Spleen (tissue), 11 donors: Measurements from ENCODE around the gene SEC14L6. TPM values are rescaled to one million over a fixed set of nuclear protein-coding genes. Genes with fewer than 3 reads are reported as not detected.

Experiments used
- DNase-seq: peaks from one replicate; pipeline ENCODE4 v3.0.0-alpha.2; 2020
- H3K27ac ChIP-seq, 8 donors: fragments of 200-600 bp; sonication (generic) in 7 of 8; 1 replicate in 4 of 8; 2 replicates in 4 of 8; pipeline versions ENCODE4 v1.5.0 to v1.8.0; 2016 to 2021; ENCODE audit warnings: inconsistent platforms in 4 of 8, mild to moderate bottlenecking in 4 of 8, moderate library complexity in 1 of 8
- H3K27me3 ChIP-seq, 7 donors: fragments of 200-600 bp; sonication (generic) in 6 of 7; replicated peaks in 1 of 7; 1 replicate in 4 of 7; 2 replicates in 3 of 7; pipeline versions ENCODE4 v1.5.0 to v1.8.0; 2016 to 2021; ENCODE audit warnings: inconsistent platforms in 3 of 7, mild to moderate bottlenecking in 1 of 7
- H3K36me3 ChIP-seq, 6 donors: fragments of 200-600 bp; sonication (generic) in 5 of 6; 1 replicate in 4 of 6; 2 replicates in 2 of 6; pipeline versions ENCODE4 v1.5.0 to v1.8.0; 2016 to 2021; ENCODE audit warnings: inconsistent platforms in 2 of 6
- H3K4me1 ChIP-seq, 6 donors: fragments of 200-600 bp; sonication (generic) in 5 of 6; 1 replicate in 3 of 6; 2 replicates in 3 of 6; pipeline versions ENCODE4 v1.5.0 to v1.8.0; 2016 to 2021; ENCODE audit warnings: inconsistent platforms in 3 of 6
- H3K4me3 ChIP-seq, 8 donors: fragments of 200-600 bp; sonication (generic) in 7 of 8; 1 replicate in 4 of 8; 2 replicates in 4 of 8; pipeline versions ENCODE4 v1.5.0 to v1.8.0; 2016 to 2021; ENCODE audit warnings: inconsistent platforms in 4 of 8, mild to moderate bottlenecking in 4 of 8, moderate library complexity in 2 of 8
- H3K9me3 ChIP-seq, 8 donors: fragments of 200-600 bp; sonication (generic) in 7 of 8; 1 replicate in 4 of 8; 2 replicates in 4 of 8; pipeline versions ENCODE4 v1.5.0 to v1.8.0; 2016 to 2021; ENCODE audit warnings: inconsistent platforms in 4 of 8
- POLR2A ChIP-seq, 3 donors: fragments of 450-650 bp; IDR thresholded peaks; one replicate each; pipeline ENCODE4 v1.5.1; 2017; ENCODE audit warnings: antibody characterized with exemption in 3 of 3, mild to moderate bottlenecking in 1 of 3
- POLR2AphosphoS5 ChIP-seq, 3 donors: sonication (generic); formaldehyde crosslinking; IDR thresholded peaks; one replicate each; pipeline ENCODE4 v1.5.1; 2017; ENCODE audit warnings: antibody characterized with exemption in 3 of 3
- WGBS, 5 donors: extraction: QIAGEN DNeasy Blood & Tissue Kit in 3 of 5; methylation state at CpG; one replicate each; pipeline versions ENCODE4 v1.1.5 to v1.1.7; 2013 to 2018; 5-methylcytosine and 5-hydroxymethylcytosine counted together
- intact Hi-C: fragments of 100-400 bp; cut with DNase I; formaldehyde crosslinking; loops from one replicate; pipeline ENCODE4 v1.15.0; 2023; ENCODE audit warnings: low total_unique reads
- polyA plus RNA-seq, 3 donors: library from polyadenylated mRNA; stranded (reverse); fragments of 200-250 nt; gene quantifications; one replicate each; pipeline ENCODE4 v1.2.1, GENCODE V29; 2013
- total RNA-seq, 7 donors: library from RNA; depleted of rRNA in 3 of 7; stranded (reverse); fragments of >200 nt in 3 of 7; fragmentation: NEBNext Ultra II Directional in 4 of 7; extraction: Animal tissue kit (Norgen Biotek cat#: 25700) in 4 of 7; gene quantifications; one replicate each; pipeline versions ENCODE4 v1.1.0 to v1.2.1, GENCODE V29; 2016 to 2021
- TF ChIP-seq, protein P1 (sequence below), 11 experiments: fragments of 200-600 bp in 7 of 11; fragments of 450-650 bp in 4 of 11; sonication (generic) in 4 of 11; IDR thresholded peaks in 8 of 11; conservative IDR thresholded peaks in 3 of 11; 1 replicate in 7 of 11; 2 replicates in 4 of 11; pipeline versions ENCODE4 v1.4.0 to v1.8.0; 2016 to 2021; ENCODE audit warnings: antibody characterized with exemption in 11 of 11, inconsistent platforms in 4 of 11, mild to moderate bottlenecking in 1 of 11
- donor health status: healthy with polysubstance abuse.
- donor health status: DM: no; HTN: no; CAD: no; lungs with moderate emphysema.
- donor health status: DM: no; HTN: no; CAD: no.
- donor health status: Bipolar disorder and iron deficiency.
- donor health status: healthy.
- donor health status: DM: no; HTN: no; CAD: no.
- donor health status: DM: yes; HTN: yes; CAD: no.

The SEC14L6 gene
- total and polyA plus RNA-seq, 10 donors: 0.03 to 0.56 (median 0.17) TPM; not detected in 2

DNA sequence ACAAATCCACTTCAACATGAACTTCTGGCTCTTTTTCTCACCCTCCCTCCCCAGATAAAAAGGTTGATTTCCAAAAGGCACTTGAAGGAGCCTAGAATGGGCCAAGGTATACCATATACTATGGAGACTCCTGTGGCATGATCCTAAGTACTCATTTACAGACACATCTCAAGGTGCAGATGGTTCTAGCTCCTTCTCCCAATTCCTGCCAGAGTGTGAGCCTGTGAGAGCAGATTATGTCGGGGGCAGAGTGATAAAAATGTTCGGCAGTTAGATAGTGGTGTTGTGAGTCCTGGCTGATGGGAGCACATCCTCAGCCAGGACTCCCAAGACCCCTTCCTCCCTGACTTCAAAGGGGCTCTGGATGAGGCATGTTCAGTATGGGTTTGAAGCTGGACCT, 66.6 kb downstream of the SEC14L6 start:
- no peak overlapping the region for H3K27ac ChIP-seq
- peaks cover 0 to under 1% (median 0%) of the 10 kb centered on the region in 6 donors for H3K4me1 ChIP-seq
- H3K4me3 ChIP-seq: no peak overlapping the region
- no peaks in the 10 kb centered on the region for H3K9me3 ChIP-seq
- intact Hi-C loops: loop anchor here (10.0 kb wide), 1 partner anchor 215 kb away; the partner anchor contains the start of gene OSM
- DNase-seq: no peak
- H3K27me3 ChIP-seq: peaks cover 0 to 10% (median 0%) of the 10 kb centered on the region in 7 donors
- TF ChIP-seq, protein P1, sequence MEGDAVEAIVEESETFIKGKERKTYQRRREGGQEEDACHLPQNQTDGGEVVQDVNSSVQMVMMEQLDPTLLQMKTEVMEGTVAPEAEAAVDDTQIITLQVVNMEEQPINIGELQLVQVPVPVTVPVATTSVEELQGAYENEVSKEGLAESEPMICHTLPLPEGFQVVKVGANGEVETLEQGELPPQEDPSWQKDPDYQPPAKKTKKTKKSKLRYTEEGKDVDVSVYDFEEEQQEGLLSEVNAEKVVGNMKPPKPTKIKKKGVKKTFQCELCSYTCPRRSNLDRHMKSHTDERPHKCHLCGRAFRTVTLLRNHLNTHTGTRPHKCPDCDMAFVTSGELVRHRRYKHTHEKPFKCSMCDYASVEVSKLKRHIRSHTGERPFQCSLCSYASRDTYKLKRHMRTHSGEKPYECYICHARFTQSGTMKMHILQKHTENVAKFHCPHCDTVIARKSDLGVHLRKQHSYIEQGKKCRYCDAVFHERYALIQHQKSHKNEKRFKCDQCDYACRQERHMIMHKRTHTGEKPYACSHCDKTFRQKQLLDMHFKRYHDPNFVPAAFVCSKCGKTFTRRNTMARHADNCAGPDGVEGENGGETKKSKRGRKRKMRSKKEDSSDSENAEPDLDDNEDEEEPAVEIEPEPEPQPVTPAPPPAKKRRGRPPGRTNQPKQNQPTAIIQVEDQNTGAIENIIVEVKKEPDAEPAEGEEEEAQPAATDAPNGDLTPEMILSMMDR (IDR thresholded peaks at IDR 0.05 in 8 of 11, conservative IDR thresholded peaks at IDR 0.05 in 3 of 11): no peak
- TF ChIP-seq POLR2A (IDR thresholded peaks at IDR 0.05): no peak
- WGBS, 5 donors: 78 to 92% (median 83%) methylated on average over 2 of the region's 2 CpGs
- no peaks in the 10 kb centered on the region for H3K36me3 ChIP-seq

DNA sequence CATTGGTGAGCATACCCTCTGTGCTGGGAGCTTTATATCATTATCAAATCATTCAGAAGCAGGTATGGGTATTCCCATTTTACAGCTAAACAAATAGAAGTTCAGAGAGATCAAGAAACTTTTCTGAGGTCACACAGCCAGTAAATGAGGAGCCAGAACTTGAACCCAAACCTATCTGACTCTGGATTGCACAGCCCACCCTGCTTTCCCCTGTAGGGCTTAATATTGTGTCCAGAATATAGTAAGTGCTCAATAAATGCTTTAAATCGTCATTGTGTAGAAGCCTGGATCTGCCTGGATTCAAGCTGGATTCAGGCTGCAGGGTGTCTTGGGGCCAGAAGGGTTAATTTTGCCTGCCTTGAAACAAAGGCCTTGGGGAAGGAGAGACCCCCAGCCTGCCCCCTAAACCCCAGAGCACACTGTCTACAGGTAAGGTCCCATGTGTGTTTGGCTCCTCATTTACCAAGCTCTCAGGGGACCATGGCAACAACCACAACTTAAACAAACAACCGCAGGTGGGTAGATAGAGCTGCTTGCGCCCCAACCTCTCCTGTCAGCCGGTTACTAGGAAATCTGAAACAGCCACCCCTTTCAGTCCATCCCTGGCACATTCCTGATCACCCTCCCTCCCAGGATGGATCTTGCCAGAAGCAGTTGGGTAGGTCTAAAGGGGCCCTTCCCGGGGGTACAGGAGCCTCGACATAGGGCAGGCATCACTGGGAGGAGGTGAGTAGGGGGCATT, 71.7 kb downstream of the SEC14L6 start:
- DNase-seq: no peak
- TF ChIP-seq POLR2A (IDR thresholded peaks at IDR 0.05) (no peak), POLR2AphosphoS5 (IDR thresholded peaks at IDR 0.05) (no peak)
- TF ChIP-seq, protein P1 (IDR thresholded peaks at IDR 0.05 in 8 of 11, conservative IDR thresholded peaks at IDR 0.05 in 3 of 11): no peak
- H3K4me1 ChIP-seq: no peaks in the 10 kb centered on the region
- no peak overlapping the region for H3K4me3 ChIP-seq
- intact Hi-C loops: no loop called here
- no peaks in the 10 kb centered on the region for H3K36me3 ChIP-seq
- H3K27me3 ChIP-seq: peaks cover 0 to 52% (median 0%) of the 10 kb centered on the region in 7 donors
- no peak overlapping the region for H3K27ac ChIP-seq
- WGBS, 5 donors: 61 to 75% (median 66%) methylated on average over 6 of the region's 6 CpGs
- no peaks in the 10 kb centered on the region for H3K9me3 ChIP-seq

DNA sequence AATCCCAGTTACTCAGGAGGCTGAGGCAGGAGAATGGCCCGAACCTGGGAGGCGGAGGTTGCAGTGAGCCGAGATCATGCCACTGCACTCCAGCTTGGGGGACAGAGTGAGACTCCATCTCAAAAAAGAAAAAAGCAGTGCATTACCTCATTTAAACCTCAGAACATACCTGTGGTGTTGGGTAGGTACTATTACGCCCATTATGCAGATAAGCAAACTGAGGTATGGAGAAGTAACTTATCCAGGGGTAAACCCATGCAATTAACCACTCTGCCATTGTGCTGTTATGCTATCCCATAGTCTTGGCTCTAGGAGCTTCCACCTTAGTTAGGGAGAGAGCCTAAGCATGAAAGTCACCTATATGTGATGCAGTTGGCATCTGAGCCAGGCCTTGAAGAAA, 72.4 kb downstream of the SEC14L6 start:
- intact Hi-C loops: no loop called here
- Histone ChIP-seq H3K4me1 (no peaks in the 10 kb centered on the region), H3K27ac (no peak overlapping the region), H3K9me3 (no peaks in the 10 kb centered on the region), H3K27me3 (peaks cover 0 to 52% (median 0%) of the 10 kb centered on the region in 7 donors), H3K36me3 (no peaks in the 10 kb centered on the region), H3K4me3 (no peak overlapping the region)
- DNase-seq: no peak
- TF ChIP-seq, protein P1 (IDR thresholded peaks at IDR 0.05 in 8 of 11, conservative IDR thresholded peaks at IDR 0.05 in 3 of 11): no peak
- TF ChIP-seq POLR2AphosphoS5 (IDR thresholded peaks at IDR 0.05): no peak
- WGBS, 5 donors: 91 to 97% (median 94%) methylated on average over 4 of the region's 4 CpGs

DNA sequence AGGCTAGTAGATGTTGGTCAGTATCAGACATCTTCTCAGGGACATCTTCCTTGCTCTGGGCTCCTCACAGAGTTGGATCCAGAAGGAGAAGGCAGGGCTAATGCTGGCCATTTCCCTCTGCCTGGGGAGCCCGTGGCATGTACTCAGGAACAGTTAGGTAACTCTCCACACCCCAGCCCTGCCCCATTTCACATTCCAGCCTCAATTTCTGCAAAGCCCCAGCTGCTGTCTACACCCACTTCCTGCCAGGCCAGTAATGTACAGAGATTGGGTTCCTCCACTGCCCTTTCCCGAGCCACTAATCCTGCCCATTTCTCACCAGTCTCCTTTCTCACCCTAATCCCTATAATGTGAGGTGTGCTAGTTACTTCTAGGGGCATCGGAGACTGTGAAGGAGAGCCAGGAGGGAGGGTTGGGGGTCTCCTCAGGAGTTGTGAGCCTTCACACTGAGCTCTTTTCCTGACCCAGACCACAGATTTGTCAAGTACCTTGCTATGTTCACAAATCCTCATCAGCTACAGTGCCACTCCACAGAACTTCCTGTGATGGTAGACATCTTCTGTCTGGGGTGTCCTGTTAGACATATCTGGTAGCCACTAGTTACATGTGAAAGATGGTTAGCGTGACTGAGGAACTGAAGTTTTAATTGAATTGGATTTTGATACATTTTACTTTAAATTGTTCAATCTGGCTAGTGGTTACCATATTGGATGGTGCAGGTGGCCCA, 73.4 kb downstream of the SEC14L6 start:
- no peak overlapping the region for H3K4me3 ChIP-seq
- TF ChIP-seq POLR2AphosphoS5 (IDR thresholded peaks at IDR 0.05) (no peak), POLR2A (IDR thresholded peaks at IDR 0.05) (no peak)
- TF ChIP-seq, protein P1 (IDR thresholded peaks at IDR 0.05 in 8 of 11, conservative IDR thresholded peaks at IDR 0.05 in 3 of 11): no peak
- H3K36me3 ChIP-seq: no peaks in the 10 kb centered on the region
- H3K4me1 ChIP-seq: no peaks in the 10 kb centered on the region
- no peak overlapping the region for H3K27ac ChIP-seq
- no peaks in the 10 kb centered on the region for H3K9me3 ChIP-seq
- WGBS, 5 donors: 61 to 74% (median 63%) methylated on average over 4 of the region's 4 CpGs
- intact Hi-C loops: no loop called here
- H3K27me3 ChIP-seq: peaks cover 0 to 52% (median 0%) of the 10 kb centered on the region in 7 donors
- no peak for DNase-seq
